DOHH2 (cell line): ENCODE data around the gene NPM3.

ENCODE experiments used
- EZH2phosphoT487 ChIP-seq: fragments of 200-600 bp; sonication (generic); IDR thresholded peaks from 2 replicates; pipeline ENCODE4 v1.6.1; 2017; ENCODE audit warnings: borderline replicate concordance, mild to moderate bottlenecking, antibody characterized with exemption, low read length, moderate library complexity, mixed read lengths
- TF ChIP-seq, protein P1 (sequence below): fragments of 200-600 bp; sonication (generic); IDR thresholded peaks from one replicate; pipeline ENCODE4 v1.5.1; 2014; ENCODE audit warnings: antibody characterized with exemption, mild to moderate bottlenecking, low read depth, low read length; ENCODE audit not compliant: poor library complexity, severe bottlenecking

DNA sequence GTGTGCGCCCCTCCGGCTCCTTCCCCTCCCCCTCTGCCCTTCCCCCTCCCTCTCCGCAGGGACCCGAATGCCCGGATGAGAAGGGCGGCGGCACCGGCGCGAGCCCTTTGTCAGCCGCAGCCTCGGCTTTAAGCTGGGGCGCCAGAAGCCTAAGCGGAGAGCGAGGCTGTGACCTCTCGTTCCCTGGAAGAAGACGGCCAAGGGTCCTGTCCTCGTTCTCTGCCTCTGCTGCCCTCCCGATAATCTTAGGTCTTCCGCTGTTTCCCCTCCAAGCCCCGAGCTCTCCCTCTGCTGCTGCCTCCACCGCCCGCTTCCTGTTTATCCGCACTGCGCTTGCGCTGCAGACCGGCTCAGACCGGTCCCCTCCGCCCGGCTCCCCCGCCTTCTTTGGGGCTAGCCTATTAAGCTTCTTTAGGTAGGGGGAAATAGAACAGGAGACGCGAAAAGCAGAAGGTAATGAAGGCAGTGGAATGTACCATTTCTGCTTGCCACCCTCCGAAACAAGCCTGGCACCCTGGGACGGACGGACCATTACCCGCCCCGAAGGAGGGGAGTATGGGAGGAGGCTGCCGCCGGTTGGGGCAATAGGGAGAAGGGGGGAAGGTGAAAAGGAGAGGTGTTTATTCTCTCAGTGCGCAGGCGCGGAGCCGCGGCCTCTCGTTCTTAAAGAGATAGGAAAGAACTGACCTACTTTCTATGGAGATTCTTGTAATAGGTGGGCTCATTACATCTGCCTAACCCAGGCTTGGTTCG is 35.0 kb upstream of the NPM3 start, which contains the start of gene OGA:
- TF ChIP-seq, protein P1, sequence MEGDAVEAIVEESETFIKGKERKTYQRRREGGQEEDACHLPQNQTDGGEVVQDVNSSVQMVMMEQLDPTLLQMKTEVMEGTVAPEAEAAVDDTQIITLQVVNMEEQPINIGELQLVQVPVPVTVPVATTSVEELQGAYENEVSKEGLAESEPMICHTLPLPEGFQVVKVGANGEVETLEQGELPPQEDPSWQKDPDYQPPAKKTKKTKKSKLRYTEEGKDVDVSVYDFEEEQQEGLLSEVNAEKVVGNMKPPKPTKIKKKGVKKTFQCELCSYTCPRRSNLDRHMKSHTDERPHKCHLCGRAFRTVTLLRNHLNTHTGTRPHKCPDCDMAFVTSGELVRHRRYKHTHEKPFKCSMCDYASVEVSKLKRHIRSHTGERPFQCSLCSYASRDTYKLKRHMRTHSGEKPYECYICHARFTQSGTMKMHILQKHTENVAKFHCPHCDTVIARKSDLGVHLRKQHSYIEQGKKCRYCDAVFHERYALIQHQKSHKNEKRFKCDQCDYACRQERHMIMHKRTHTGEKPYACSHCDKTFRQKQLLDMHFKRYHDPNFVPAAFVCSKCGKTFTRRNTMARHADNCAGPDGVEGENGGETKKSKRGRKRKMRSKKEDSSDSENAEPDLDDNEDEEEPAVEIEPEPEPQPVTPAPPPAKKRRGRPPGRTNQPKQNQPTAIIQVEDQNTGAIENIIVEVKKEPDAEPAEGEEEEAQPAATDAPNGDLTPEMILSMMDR = no peak
- no peak for TF ChIP-seq EZH2phosphoT487
